HG02852 (cell line): ENCODE results near the gene DMPK.

Experiments used
- ATAC-seq: cut with Tn5 transposase; IDR thresholded peaks from one replicate; pipeline ENCODE4 v1.9.1; 2021; ENCODE audit warnings: mild to moderate bottlenecking, moderate library complexity; ENCODE audit not compliant: unreplicated experiment

The DMPK gene

GRCh38 chr19:45786533-45786894 is 4.2 kb upstream of the DMPK start:
- no peak for ATAC-seq

- no peak for ATAC-seq
These were observed 3.7 kb upstream of the DMPK start for GRCh38 chr19:45785781-45786532.

GRCh38 chr19:45785097-45785496 is 2.8 kb upstream of the DMPK start:
- ATAC-seq, result no peak

GRCh38 chr19:45784096-45784495 is 1.8 kb upstream of the DMPK start:
- no peak for ATAC-seq

- ATAC-seq, result no peak
These were observed 813 bp upstream of the DMPK start for GRCh38 chr19:45782820-45783785.

GRCh38 chr19:45781214-45782161 is 802 bp downstream of the DMPK start:
- ATAC-seq, result no peak

GRCh38 chr19:45780448-45781213 is 1.7 kb downstream of the DMPK start:
- ATAC-seq, result no peak

- ATAC-seq, result no peak
These were observed 2.2 kb downstream of the DMPK start for GRCh38 chr19:45780146-45780447.

GRCh38 chr19:45779231-45780145 is 2.8 kb downstream of the DMPK start:
- peak; percentile 71 for ATAC-seq

- ATAC-seq, result no peak
These were observed 4.2 kb downstream of the DMPK start for GRCh38 chr19:45778010-45778661.

GRCh38 chr19:45777395-45777961 is 4.8 kb downstream of the DMPK start:
- no peak for ATAC-seq

GRCh38 chr19:45774765-45775164 is 7.5 kb downstream of the DMPK start:
- no peak for ATAC-seq

GRCh38 chr19:45773384-45773783 is 8.9 kb downstream of the DMPK start:
- ATAC-seq, result no peak

- no peak for ATAC-seq
These were observed 9.4 kb downstream of the DMPK start for GRCh38 chr19:45772912-45773311.

GRCh38 chr19:45772130-45772840 is 10.0 kb downstream of the DMPK start:
- ATAC-seq, result no peak

- ATAC-seq, result no peak
These were observed 10.9 kb downstream of the DMPK start for GRCh38 chr19:45771311-45771933.
